Left hindlimb (tissue), 1 donor: ENCODE results near the gene PPARD.
A peak's percentile ranks its signal among the peaks of the same experiment; 100 is the strongest.

Experiments used
- DNase-seq: peaks from one replicate; pipeline ENCODE4 v3.0.0-alpha.2; 2018

The PPARD gene

DNA sequence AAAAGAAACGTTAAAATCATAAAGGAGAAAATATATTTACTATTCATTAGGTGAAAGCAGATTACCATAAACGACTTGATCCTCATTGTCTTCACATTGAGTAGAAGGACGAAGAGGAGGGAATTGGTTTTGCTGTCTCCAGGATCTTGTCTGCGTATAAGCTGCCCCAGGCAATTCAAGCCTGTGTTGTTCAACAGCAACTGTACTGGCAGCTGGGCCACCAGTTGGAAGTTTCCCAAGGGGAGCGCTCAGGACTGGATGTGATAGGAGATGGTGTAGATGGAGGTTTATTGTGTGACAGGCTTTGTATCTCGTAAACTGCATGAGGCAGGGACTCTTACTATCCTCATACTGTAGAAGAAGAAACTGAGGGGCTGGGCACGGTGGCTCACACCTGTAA lies 105.8 kb downstream of the PPARD start:
- DNase-seq: no peak

- DNase-seq: no peak
Measured at GRCh38 chr6:35449287-35449881, 107.0 kb downstream of the PPARD start.

- no peak for DNase-seq
Measured at GRCh38 chr6:35451354-35452182, 109.2 kb downstream of the PPARD start.

- peak; percentile 96 for DNase-seq
Measured at GRCh38 chr6:35452183-35453090, 110.1 kb downstream of the PPARD start, which contains the start of gene FANCE. Gene FANCE, plus strand, starts transcription at chr6:35452338. Its CDS starts 208 bp downstream, at chr6:35452546.

DNA sequence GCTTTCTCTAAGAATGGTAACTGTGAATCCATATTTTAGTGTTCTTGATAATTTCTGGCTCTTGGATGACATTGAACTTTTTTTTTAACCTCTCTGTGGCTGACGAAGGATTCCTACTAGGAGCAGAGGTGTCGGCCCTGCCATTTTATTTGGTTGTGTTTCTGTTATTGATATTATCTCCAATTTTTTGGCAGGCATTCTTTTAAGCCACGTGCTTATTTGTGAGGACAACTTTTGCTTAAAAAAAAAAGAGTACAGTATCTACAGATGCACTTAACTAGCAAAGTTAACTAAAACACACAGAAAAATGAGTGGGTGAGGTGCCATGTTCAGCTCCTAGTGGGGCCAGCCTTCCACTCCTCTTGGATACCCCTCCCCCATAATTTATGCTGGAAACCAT lies 110.9 kb downstream of the PPARD start:
- no peak for DNase-seq

DNA sequence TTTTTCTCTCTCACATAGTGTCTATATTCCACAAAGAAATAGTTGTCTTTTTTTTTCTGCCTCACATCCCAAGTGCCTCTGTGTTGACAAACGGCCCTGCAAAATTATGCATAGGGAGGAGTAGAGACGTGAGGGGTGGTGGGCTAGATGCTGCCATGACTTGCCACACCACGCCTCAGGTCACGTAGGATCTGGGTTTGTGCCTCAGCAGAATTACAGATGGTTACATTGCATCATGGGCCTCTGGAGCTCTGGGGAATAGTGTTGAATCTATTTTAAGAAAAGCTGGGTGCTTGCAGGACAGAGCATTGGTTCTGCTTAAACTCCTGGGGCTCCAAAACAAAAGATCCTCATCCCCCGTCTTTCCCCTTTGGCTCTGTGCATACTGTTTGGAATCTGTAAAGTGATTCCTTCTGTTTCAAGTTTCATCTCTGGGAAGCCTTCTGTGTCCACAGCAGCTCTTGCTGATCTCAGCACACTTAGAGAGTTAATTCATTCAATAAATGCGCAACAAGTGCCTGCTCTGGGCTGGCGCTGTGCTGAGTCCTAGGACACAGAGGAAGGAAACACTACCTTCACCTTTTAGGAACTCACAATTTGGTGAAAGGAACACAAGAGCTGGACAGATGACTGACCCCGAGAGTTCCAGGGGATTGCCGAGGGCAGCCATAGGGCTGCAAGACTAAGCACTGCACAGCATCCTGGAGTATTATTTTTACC lies 112.2 kb downstream of the PPARD start:
- DNase-seq: no peak

DNA sequence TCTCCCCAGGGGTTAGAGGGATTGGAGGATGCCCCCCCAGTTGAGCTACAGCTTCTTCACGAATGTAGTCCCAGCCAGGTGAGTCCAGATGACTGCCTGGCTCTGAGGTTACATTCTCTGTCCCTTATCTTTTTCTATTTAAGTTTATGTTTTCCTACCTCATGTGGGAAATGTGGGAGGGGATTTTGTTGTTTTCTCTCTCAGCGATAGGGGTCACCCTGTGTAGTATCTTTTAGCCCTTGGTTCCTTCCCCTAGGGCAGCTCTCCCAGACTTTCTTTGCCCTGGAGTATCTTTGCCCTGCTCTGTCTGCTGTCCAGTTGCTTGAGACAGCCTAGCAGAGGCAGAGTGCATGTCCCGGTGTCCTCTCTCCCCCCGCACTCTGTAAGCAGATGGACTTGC lies 115.5 kb downstream of the PPARD start:
- DNase-seq: no peak

- no peak for DNase-seq
Measured at GRCh38 chr6:35461270-35461669, 118.9 kb downstream of the PPARD start.

GRCh38 chr6:35463292-35463691 lies 120.9 kb downstream of the PPARD start:
- no peak for DNase-seq

- no peak for DNase-seq
Measured at GRCh38 chr6:35465646-35466045, 123.3 kb downstream of the PPARD start.

GRCh38 chr6:35468181-35468979 lies 126.0 kb downstream of the PPARD start, which contains the start of gene RPL10A:
Gene RPL10A, plus strand, starts transcription at chr6:35468401. Its CDS starts 34 bp downstream, at chr6:35468435.
- peak; percentile 96 for DNase-seq

DNA sequence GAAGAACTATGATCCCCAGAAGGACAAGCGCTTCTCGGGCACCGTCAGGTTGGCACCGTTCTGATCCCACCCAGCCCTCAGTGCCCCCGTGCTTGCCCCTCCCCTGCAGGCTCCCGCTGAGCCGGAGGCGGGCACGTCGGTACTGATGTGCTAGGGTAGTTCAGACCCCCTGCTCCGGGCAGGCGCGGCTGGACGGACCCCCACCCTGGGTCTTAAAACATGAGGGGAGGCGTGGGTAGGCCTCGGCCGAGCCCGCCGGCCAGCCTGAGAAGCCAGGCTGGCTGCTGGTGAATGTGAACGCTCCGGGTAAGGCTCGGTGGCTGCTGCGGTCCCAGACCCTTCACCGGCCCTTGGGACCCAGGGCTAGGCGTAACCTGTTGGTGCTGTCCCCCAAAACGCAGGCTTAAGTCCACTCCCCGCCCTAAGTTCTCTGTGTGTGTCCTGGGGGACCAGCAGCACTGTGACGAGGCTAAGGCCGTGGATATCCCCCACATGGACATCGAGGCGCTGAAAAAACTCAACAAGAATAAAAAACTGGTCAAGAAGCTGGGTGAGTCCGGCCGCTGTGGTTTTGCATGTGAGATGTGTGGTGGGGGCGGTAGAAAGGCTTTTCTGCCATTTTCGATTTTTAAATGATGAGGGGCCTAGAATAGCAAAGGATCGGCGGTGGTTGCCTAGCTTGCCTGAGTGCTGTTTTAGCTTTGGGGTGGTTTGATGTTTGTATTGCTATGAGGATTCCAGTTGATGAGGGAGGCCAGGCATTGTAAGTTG lies 126.8 kb downstream of the PPARD start:
- no peak for DNase-seq

DNA sequence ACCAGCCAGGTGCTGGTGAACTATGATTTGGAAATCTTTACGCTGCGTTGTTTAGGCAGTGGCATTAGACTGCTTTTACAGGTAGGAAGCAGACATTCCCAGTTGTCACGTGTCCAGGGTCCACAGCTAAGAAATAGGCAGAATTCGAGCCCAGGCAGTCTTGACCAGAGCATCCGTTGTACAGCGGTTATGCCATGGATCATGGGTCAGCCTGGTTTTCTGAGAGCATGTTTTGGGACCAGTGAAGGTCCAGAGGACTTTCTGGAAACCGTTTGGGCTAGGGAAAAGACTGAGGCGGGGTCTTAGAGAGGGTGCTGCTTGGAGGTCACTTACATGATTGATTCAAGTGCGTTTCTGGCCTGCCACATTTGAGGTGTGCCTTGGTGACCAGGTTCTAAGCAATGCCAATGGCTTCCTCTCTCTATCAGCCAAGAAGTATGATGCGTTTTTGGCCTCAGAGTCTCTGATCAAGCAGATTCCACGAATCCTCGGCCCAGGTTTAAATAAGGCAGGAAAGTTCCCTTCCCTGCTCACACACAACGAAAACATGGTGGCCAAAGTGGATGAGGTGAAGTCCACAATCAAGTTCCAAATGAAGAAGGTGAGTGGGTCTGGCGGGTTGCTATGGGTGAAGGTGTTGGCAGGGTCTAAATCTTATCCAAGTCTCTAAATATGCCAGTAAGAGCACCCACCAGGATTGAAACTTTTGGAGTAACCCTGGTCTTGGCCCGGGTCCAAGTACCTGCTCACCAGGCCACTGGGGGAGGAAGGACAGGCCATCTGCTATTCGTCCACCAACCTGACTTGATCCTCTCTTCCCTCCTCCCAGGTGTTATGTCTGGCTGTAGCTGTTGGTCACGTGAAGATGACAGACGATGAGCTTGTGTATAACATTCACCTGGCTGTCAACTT lies 127.6 kb downstream of the PPARD start:
- no peak for DNase-seq

DNA sequence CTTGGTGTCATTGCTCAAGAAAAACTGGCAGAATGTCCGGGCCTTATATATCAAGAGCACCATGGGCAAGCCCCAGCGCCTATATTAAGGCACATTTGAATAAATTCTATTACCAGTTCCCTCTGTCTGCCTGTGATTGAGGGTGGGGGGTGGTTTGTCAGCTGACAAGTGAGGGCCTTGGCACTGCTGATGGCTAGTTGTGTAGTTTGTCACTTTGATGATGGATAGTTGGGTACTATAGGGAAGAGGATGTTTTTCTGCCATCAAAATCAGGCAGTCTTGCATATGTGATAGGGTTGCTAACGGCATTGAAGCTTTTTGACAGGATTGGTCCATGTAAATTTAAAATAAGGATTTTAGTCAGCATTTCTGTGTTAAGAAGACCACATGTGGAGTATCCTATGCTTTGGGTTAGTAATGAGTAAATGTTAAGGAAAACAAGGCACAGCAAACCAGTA lies 128.3 kb downstream of the PPARD start:
- no peak for DNase-seq

- no peak for DNase-seq
Measured at GRCh38 chr6:35471836-35472345, 129.5 kb downstream of the PPARD start.

GRCh38 chr6:35473075-35473849 lies 130.9 kb downstream of the PPARD start:
- no peak for DNase-seq

DNA sequence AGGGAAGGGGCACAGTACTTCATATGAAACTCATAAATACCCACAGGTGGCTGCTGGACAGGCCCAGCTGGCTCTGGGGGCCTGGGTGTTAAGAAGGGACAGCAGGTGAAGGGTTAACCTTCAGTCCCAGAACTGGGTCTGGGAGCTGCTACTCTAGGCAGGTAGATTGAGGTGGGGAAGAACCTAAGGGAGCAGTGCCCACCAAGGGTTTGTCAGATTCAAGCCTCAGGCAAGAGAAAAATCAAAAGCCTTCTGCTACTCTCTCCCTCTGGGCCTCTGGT lies 131.4 kb downstream of the PPARD start:
- DNase-seq: no peak

DNA sequence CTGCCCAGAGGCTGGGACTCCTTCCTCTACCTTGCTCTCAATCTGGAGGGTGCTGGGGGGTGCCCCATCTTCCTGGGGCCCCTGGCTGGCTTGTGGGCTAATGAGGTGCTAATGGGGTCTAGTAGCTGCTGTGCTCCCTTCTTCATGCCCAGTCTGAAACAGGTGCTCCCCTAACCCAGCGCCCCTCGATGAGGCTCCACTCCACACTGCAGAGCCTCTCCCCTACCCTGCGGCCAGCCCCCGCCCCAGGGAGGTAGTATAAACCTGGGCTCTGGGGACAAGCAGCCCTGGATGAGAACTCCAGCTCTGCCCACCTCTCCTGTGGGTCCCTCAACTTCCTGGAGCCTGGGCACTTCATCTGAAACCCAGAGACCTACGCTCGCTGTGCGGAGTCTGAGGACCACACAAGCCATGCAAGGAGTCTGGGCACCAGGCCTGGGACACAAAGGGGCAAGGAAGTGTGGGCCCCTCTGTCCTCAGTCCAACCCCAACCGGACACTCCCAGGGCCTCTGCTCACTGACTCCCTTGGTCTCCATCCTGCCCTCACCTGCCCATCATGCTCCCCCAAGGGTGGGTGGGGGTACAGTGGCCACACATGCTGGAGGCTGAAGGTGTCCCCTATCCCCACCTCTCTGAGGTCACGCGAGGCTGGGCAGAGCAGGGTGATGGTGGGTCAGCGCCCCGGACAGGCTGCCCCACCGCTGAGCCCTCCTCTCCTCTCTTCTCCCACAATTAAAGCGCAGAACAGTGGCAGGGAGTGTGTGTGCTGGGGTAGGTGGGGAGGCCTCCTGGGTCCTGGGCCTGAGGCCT lies 132.0 kb downstream of the PPARD start:
- DNase-seq: no peak
